ENCODE data around the gene CPA2.
A peak's percentile ranks its signal among the peaks of the same experiment; 100 is the strongest.
"Not testable (repeated sequence)": the region's sequence is repeated elsewhere in the genome, so short reads cannot be mapped to it uniquely, and the experiment has no call there.

CPA2 gene

GRCh38 chr7:130266258-130266960 is at the start of gene CPA2:
Gene CPA2 (plus strand): TSS chr7:130266863. CDS start chr7:130266882, 19 bp downstream.
- DNase-seq: no peak

GRCh38 chr7:130218806-130219620 is 47.6 kb upstream of the CPA2 start:
- DNase-seq: no peak

GRCh38 chr7:130219871-130220270 is 46.8 kb upstream of the CPA2 start:
- DNase-seq: no peak

- DNase-seq: no peak
Measured at GRCh38 chr7:130221746-130222145, 44.9 kb upstream of the CPA2 start.

- DNase-seq: no peak
Measured at GRCh38 chr7:130223646-130224045, 43.0 kb upstream of the CPA2 start.

GRCh38 chr7:130224210-130224609 is 42.5 kb upstream of the CPA2 start:
- no peak for DNase-seq

GRCh38 chr7:130224923-130225322 is 41.7 kb upstream of the CPA2 start:
- not testable (repeated sequence) for DNase-seq

- no peak for DNase-seq
Measured at GRCh38 chr7:130226333-130226732, 40.3 kb upstream of the CPA2 start.

- DNase-seq: peak; percentile 27
Measured at GRCh38 chr7:130227883-130228575, 38.6 kb upstream of the CPA2 start.

GRCh38 chr7:130228840-130229502 is 37.7 kb upstream of the CPA2 start:
- DNase-seq: peak; percentile 19

- DNase-seq: not testable (repeated sequence)
Measured at GRCh38 chr7:130229981-130230380, 36.7 kb upstream of the CPA2 start.

GRCh38 chr7:130231792-130232191 is 34.9 kb upstream of the CPA2 start:
- no peak for DNase-seq

- DNase-seq: no peak
Measured at GRCh38 chr7:130232209-130232608, 34.5 kb upstream of the CPA2 start.

- DNase-seq: no peak
Measured at GRCh38 chr7:130234078-130234477, 32.6 kb upstream of the CPA2 start.

GRCh38 chr7:130236361-130236760 is 30.3 kb upstream of the CPA2 start:
- DNase-seq: not testable (repeated sequence)

- no peak for DNase-seq
Measured at GRCh38 chr7:130240240-130240639, 26.4 kb upstream of the CPA2 start.

- peak; percentile 55 for DNase-seq
Measured at GRCh38 chr7:130242198-130243014, 24.3 kb upstream of the CPA2 start.

- DNase-seq: not testable (repeated sequence)
Measured at GRCh38 chr7:130243486-130243885, 23.2 kb upstream of the CPA2 start.

- not testable (repeated sequence) for DNase-seq
Measured at GRCh38 chr7:130246491-130246890, 20.2 kb upstream of the CPA2 start.

- DNase-seq: not testable (repeated sequence)
Measured at GRCh38 chr7:130248842-130249241, 17.8 kb upstream of the CPA2 start.

- DNase-seq: not testable (repeated sequence)
Measured at GRCh38 chr7:130249626-130250025, 17.0 kb upstream of the CPA2 start.

GRCh38 chr7:130254555-130254954 is 12.1 kb upstream of the CPA2 start:
- no peak for DNase-seq

Data from eye (tissue), 1 donor.